Cardiac muscle cell (in vitro differentiated cells and primary cell): ENCODE data around the gene SOCS1. TPM values are rescaled to one million over a fixed set of nuclear protein-coding genes. Genes with fewer than 3 reads are reported as not detected.

ENCODE experiments used
- DNase-seq, 2 donors: peaks; one replicate each; pipeline versions ENCODE4 v3.0.0 to v3.0.0-alpha.2; 2010 to 2017; ENCODE audit warnings: low read depth in 1 of 2, low spot score in 1 of 2
- H3K27ac ChIP-seq: fragments of 200-600 bp; sonication (generic); 2 replicates; pipeline ENCODE4 v1.5.1; 2016
- H3K27me3 ChIP-seq: fragments of 200-600 bp; sonication (generic); 2 replicates; pipeline ENCODE4 v1.6.0; 2016; ENCODE audit warnings: control low read depth
- H3K36me3 ChIP-seq: fragments of 200-600 bp; sonication (generic); 2 replicates; pipeline ENCODE4 v1.5.1; 2016; ENCODE audit warnings: control low read depth
- H3K4me1 ChIP-seq: fragments of 200-600 bp; sonication (generic); 2 replicates; pipeline ENCODE4 v1.8.1; 2017; ENCODE audit warnings: low read depth, mild to moderate bottlenecking, mixed run types
- H3K4me3 ChIP-seq: fragments of 200-600 bp; sonication (generic); 2 replicates; pipeline ENCODE4 v1.5.1; 2016; ENCODE audit warnings: mild to moderate bottlenecking
- H3K9me3 ChIP-seq: fragments of 200-600 bp; sonication (generic); 2 replicates; pipeline ENCODE4 v1.5.1; 2017; ENCODE audit warnings: low read depth, mild to moderate bottlenecking, control low read depth
- polyA plus RNA-seq: library from polyadenylated mRNA; unstranded; fragments of >200 nt; fragmentation: Nextera tagmentation; extraction: Ambion mirVana; gene quantifications from 2 replicates; pipeline ENCODE4 v1.2.1, GENCODE V29; 2016
- total RNA-seq: library from RNA; depleted of rRNA; stranded (reverse); fragments of >200 nt; gene quantifications from 2 replicates; pipeline ENCODE4 v1.2.3, GENCODE V29; 2016
- TF ChIP-seq, protein P1 (sequence below): IDR thresholded peaks from 2 replicates; pipeline ENCODE4 v1.5.1; 2012; ENCODE audit warnings: low read depth, mild to moderate bottlenecking, low read length

SOCS1 gene
- total and polyA plus RNA-seq, 2 experiments from 2014 or later: 3.6 to 11.0 TPM

DNA sequence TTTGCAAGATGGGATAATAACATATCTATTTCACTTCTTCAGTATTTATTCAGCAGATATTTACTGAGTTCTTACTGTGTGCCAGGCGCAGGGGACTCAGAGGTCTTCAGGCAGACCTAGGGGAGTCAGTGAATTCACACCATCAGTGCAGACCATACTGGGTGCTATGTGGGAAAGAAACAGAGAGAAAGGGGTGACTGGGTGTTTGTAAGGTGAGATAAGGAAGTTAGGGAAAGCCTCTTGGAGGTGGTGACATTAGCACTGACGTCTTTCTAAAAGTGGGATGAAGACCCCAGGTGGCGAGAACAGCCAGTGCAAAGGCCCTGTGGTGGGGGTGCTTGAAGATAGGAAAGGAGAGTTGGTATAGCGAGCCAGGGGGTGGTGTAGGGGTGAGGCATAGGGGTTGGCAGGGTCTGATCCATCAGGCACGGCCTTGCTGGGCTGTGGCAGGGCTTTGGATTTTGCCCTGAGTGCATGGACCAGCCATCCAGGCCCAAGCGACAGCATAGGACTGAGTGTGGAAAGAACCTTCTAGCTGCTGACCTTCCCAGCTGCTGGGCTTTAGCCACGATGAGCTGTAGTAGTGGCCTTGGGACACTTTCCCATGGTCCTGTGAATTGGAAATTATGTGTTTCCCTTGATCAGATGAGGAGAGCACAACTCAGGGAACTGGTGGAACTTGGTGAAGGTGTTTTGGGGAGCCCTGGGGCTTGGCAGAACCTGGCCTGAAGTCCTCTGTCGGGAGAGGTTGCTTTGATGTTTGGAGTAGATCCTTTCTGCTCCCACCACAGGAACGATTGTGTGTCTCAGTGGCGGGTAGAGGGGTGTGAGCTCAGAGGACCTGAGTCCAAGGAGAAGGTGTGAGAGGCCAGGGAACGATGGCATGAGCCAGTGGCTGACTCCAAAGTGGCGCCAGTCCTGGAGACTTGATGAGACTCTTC lies 3.9 kb upstream of the SOCS1 start:
- Histone ChIP-seq H3K27ac (no peak overlapping the region), H3K4me1 (no peaks in the 10 kb centered on the region), H3K9me3 (no peaks in the 10 kb centered on the region), H3K27me3 (no peaks in the 10 kb centered on the region), H3K4me3 (no peak overlapping the region), H3K36me3 (no peaks in the 10 kb centered on the region)
- DNase-seq: no peak
- TF ChIP-seq, protein P1, sequence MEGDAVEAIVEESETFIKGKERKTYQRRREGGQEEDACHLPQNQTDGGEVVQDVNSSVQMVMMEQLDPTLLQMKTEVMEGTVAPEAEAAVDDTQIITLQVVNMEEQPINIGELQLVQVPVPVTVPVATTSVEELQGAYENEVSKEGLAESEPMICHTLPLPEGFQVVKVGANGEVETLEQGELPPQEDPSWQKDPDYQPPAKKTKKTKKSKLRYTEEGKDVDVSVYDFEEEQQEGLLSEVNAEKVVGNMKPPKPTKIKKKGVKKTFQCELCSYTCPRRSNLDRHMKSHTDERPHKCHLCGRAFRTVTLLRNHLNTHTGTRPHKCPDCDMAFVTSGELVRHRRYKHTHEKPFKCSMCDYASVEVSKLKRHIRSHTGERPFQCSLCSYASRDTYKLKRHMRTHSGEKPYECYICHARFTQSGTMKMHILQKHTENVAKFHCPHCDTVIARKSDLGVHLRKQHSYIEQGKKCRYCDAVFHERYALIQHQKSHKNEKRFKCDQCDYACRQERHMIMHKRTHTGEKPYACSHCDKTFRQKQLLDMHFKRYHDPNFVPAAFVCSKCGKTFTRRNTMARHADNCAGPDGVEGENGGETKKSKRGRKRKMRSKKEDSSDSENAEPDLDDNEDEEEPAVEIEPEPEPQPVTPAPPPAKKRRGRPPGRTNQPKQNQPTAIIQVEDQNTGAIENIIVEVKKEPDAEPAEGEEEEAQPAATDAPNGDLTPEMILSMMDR: no peak

DNA sequence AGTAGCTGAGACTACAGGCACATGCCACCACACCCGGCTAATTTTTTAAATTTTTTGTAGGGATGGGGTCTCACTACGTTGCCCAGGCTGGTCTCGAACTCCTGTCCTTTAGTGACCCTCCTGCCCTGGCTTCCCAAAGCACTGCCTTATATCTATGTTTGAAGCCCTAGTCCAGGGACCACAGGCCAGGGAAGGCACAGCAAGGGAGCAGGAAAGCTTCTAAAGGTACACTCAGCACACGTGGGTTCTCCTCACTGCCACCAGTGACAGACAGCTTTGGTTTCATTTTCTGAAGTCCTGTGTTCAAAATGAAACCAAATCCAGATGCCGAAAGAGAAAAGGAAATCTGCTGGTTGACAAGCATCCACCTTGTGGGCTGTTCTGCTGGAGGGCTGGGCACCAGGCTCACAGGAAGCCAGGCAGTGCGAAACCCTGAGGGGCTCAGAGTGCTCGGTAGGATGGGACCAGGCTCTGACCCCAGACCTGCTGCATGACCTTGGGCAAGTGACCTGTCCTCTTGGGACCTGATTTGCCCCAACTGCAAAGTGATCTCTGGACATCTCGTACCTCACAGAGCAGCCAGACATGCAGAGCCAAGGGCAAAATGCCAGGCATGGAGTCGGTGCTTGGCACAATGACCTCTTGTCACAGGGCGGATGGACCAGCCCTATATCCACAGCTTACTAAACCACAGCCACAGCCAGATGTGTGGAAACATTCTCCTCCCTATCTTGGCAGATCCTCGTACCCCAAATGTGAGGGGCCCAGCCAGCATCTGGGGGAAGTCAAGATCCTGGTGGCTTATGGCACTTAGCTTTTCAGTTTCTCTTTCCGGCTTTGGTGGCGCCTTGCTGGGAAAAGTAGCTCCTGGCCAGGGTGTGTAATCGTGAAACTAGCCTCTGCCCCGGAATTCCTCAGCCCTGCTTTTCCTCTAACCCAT lies 2.8 kb upstream of the SOCS1 start:
- Histone ChIP-seq H3K4me3 (no peak overlapping the region), H3K36me3 (no peaks in the 10 kb centered on the region), H3K27ac (no peak overlapping the region), H3K27me3 (no peaks in the 10 kb centered on the region), H3K4me1 (no peaks in the 10 kb centered on the region), H3K9me3 (no peaks in the 10 kb centered on the region)
- TF ChIP-seq, protein P1: no peak
- no peak for DNase-seq

DNA sequence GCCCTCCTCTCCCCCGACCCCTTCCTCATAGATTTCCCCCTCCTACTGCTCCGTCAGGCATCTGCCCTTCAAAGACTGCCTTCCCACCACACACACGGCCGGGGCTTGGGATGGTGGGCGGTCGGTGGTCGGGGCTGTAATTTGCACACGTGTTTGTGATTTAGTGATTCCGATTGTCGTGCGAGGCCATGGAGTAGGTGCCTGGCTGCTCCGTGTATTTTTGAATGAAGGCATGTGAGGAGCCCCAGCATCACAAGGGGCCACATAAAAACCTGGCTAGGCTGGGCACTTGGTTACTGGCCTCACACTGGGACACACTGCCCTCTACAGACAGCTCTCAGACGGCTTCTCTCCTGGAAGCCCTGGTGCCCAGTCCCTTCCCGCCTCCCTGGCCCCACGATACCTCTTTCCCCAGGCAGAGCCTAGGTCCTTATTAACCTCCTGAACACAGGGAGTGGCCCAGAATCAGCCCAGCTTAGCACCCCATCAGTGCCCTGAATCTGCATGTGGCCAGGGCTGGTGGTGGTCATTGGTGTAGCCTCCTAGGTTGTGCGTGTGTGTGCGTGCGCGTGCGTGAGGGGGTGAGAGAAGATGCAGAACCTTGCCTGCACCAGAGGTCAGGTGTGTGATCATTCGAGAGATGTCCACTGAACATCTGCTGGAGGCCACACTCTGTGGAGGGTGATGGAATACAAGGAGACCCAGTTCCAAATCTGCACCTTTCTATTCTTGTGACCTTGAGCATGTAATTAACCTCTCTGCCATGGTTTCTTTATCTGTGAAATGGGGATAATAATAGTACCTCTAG lies 1.3 kb upstream of the SOCS1 start:
- Histone ChIP-seq H3K9me3 (no peaks in the 10 kb centered on the region), H3K27me3 (no peaks in the 10 kb centered on the region), H3K36me3 (no peaks in the 10 kb centered on the region), H3K4me3 (peak overlapping the region; percentile 81), H3K4me1 (no peaks in the 10 kb centered on the region), H3K27ac (no peak overlapping the region)
- peak; percentile 82 to 87 for DNase-seq
- TF ChIP-seq, protein P1: peak; percentile 82

DNA sequence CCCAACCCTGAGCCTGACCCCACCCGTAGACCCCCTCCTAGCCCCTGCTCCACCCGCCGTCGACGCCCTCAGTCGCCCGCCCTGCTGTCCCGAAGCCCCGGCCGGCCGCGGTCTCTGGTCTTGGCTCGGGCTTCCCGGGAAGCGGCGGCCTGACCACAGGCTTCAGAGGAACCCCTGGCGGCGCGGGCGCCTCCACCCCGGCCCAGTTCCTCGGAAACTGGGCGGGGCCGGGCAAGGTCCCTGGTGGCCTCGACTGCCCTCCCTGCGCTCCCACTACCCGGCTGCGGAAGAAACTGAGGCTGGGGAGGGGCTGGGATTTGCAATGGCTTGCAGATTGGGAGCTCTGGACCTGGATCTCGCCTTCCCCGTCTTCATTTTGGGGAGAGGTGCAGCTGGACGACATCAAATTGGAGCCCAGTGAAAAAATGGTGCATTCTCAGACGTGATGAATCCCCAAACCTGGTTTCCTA lies 692 bp upstream of the SOCS1 start:
- Histone ChIP-seq H3K9me3 (no peaks in the 10 kb centered on the region), H3K4me3 (peak overlapping the region; percentile 81), H3K4me1 (no peaks in the 10 kb centered on the region), H3K27ac (no peak overlapping the region), H3K36me3 (no peaks in the 10 kb centered on the region), H3K27me3 (no peaks in the 10 kb centered on the region)
- DNase-seq: peak; percentile 61 to 72
- TF ChIP-seq, protein P1: no peak
